Measurements from ENCODE around the gene ARL2BP.

GRCh38 chr16:57231821-57232350 is 13.2 kb upstream of the ARL2BP start:
- TF ChIP-seq EZH2 (IDR thresholded peaks at IDR 0.05; ENCODE audit: low read length) (no peak), CTCF (optimal IDR thresholded peaks at IDR 0.05 in 1 of 3, IDR thresholded peaks at IDR 0.05 in 1 of 3, conservative IDR thresholded peaks at IDR 0.05 in 1 of 3; ENCODE audit: extremely low read depth in 1 of 3, insufficient read depth in 2 of 3, low read length in 3 of 3) (no peak)

Measured in keratinocyte (primary cell).